OCI-LY7 (cell line): ENCODE results near the gene EIF4E2. TPM values are rescaled to one million over a fixed set of nuclear protein-coding genes. Genes with fewer than 3 reads are reported as not detected.
A peak's percentile ranks its signal among the peaks of the same experiment; 100 is the strongest.

ENCODE experiments used
- BruUV-seq: library from RNA; stranded (reverse); fragments of 400-500 nt; replicated peaks from 2 replicates; lab custom pipeline; 2021; lab: Mats Ljungman, UMichigan
- CTCF ChIA-PET: fragments of 300-600 bp; sonication (Branson Sonifier 250); formaldehyde crosslinking; loops from one replicate; lab custom pipeline; 2022; ENCODE audit warnings: antibody characterized with exemption; ENCODE audit not compliant: unreplicated experiment; lab: Charles Lee
- POLR2A ChIA-PET: fragments of 300-600 bp; sonication (Branson Sonifier 250); formaldehyde crosslinking; loops from one replicate; lab custom pipeline; 2022; ENCODE audit warnings: antibody characterized with exemption; lab: Charles Lee
- DNase-seq: peaks from one replicate; pipeline ENCODE4 v3.0.0-alpha.2; 2015; ENCODE audit warnings: low spot score
- H2AFZ ChIP-seq: fragments of 200-600 bp; sonication (generic), shearing (Covaris generic); 2 replicates; pipeline ENCODE4 v1.6.1; 2014; ENCODE audit warnings: mild to moderate bottlenecking, antibody characterized with exemption, low read length, moderate library complexity
- H3K27ac ChIP-seq: fragments of 200-600 bp; sonication (generic); 2 replicates; pipeline ENCODE4 v1.5.1; 2014; ENCODE audit warnings: mixed run types, low read depth, mild to moderate bottlenecking, moderate library complexity, low read length, inconsistent platforms; ENCODE audit not compliant: poor library complexity, severe bottlenecking
- H3K36me3 ChIP-seq: fragments of 200-600 bp; sonication (generic); 2 replicates; pipeline ENCODE4 v1.6.1; 2014; ENCODE audit warnings: mild to moderate bottlenecking, antibody characterized with exemption, low read length, moderate library complexity, mixed read lengths; ENCODE audit not compliant: insufficient read depth
- H3K4me1 ChIP-seq: fragments of 200-600 bp; sonication (generic); 2 replicates; pipeline ENCODE4 v1.5.1; 2014; ENCODE audit warnings: mild to moderate bottlenecking, low read length; ENCODE audit not compliant: insufficient read depth, poor library complexity, severe bottlenecking
- H3K4me2 ChIP-seq: fragments of 200-600 bp; sonication (generic); 2 replicates; pipeline ENCODE4 v1.6.1; 2014; ENCODE audit warnings: mild to moderate bottlenecking, low read length
- H3K4me3 ChIP-seq: fragments of 200-600 bp; sonication (generic); 2 replicates; pipeline ENCODE4 v1.5.1; 2014; ENCODE audit warnings: mild to moderate bottlenecking, low read depth, low read length; ENCODE audit not compliant: poor library complexity, severe bottlenecking
- H3K79me2 ChIP-seq: fragments of 200-600 bp; sonication (generic); 2 replicates; pipeline ENCODE4 v1.6.1; 2016; ENCODE audit warnings: low read depth, mild to moderate bottlenecking, low read length, moderate library complexity, mixed read lengths; ENCODE audit not compliant: insufficient read depth
- H3K9me2 ChIP-seq: fragments of 200-600 bp; sonication (generic); 2 replicates; pipeline ENCODE4 v1.6.1; 2016; ENCODE audit warnings: mild to moderate bottlenecking, low read length, mixed read lengths; ENCODE audit not compliant: insufficient read depth
- H3K9me3 ChIP-seq: fragments of 200-600 bp; sonication (generic); 2 replicates; pipeline ENCODE4 v1.6.1; 2014; ENCODE audit warnings: mild to moderate bottlenecking, mixed run types, low read length, mixed read lengths
- H4K20me1 ChIP-seq: fragments of 200-600 bp; sonication (generic); 2 replicates; pipeline ENCODE4 v1.6.1; 2014; ENCODE audit warnings: mild to moderate bottlenecking, antibody characterized with exemption, low read length, moderate library complexity, mixed read lengths; ENCODE audit not compliant: insufficient read depth
- CTCF ChIP-seq: fragments of 200-600 bp; sonication (generic); conservative IDR thresholded peaks from 2 replicates; pipeline ENCODE4 v1.5.1; 2014; ENCODE audit warnings: mild to moderate bottlenecking, antibody characterized with exemption, low read length, moderate library complexity, mixed read lengths
- EZH2phosphoT487 ChIP-seq: fragments of 200-600 bp; sonication (generic); IDR thresholded peaks from 2 replicates; pipeline ENCODE4 v1.6.1; 2018; ENCODE audit warnings: low read depth, borderline replicate concordance, mild to moderate bottlenecking, mixed run types, antibody characterized with exemption, low read length, moderate library complexity, mixed read lengths
- intact Hi-C: fragments of 100-400 bp; cut with micrococcal nuclease; formaldehyde crosslinking; loops from one replicate; pipeline ENCODE4 v1.10.0; 2022; ENCODE audit not compliant: unreplicated experiment
- total RNA-seq, 2 experiments: library from RNA; depleted of rRNA in 1 of 2; stranded (reverse); fragments of >200 nt in 1 of 2; shearing (Covaris generic) in 1 of 2; gene quantifications; 2 replicates each; pipeline ENCODE4 v1.2.3, GENCODE V29; 2014 to 2022

The EIF4E2 gene
- total RNA-seq, 2 experiments from 2014 or later = 59.9 to 76.3 TPM

- no peak overlapping the region for H3K4me3 ChIP-seq
- H3K4me1 ChIP-seq = no peaks in the 10 kb centered on the region
- H3K79me2 ChIP-seq = no peaks in the 10 kb centered on the region
- CTCF ChIA-PET = no interaction called here
- TF ChIP-seq EZH2phosphoT487 (no peak), CTCF (no peak)
- DNase-seq = no peak
- H3K9me2 ChIP-seq = no peaks in the 10 kb centered on the region
- no peaks in the 10 kb centered on the region for H4K20me1 ChIP-seq
- no peaks in the 10 kb centered on the region for H3K9me3 ChIP-seq
- no peak overlapping the region for H2AFZ ChIP-seq
- H3K4me2 ChIP-seq = no peak overlapping the region
- intact Hi-C loops = no loop called here
- POLR2A ChIA-PET = interaction anchor here (0.6 to 1.1 kb wide), 4 partner anchors 9 to 68 kb away, joined by 3 to 4 read pairs (median 3); no protein-coding TSS in a partner anchor
- peaks cover 87% of the 10 kb centered on the region for H3K36me3 ChIP-seq
- no TSS peak for BruUV-seq
- H3K27ac ChIP-seq = no peak overlapping the region
Measured at GRCh38 chr2:232563580-232563979, 13.1 kb downstream of the EIF4E2 start.

- BruUV-seq = TSS peak; percentile 10
- Histone ChIP-seq H3K9me3 (no peaks in the 10 kb centered on the region), H4K20me1 (no peaks in the 10 kb centered on the region), H3K4me1 (no peaks in the 10 kb centered on the region), H3K9me2 (no peaks in the 10 kb centered on the region), H3K4me2 (no peak overlapping the region), H3K27ac (no peak overlapping the region), H3K4me3 (no peak overlapping the region), H2AFZ (no peak overlapping the region), H3K36me3 (peaks cover 92% of the 10 kb centered on the region), H3K79me2 (no peaks in the 10 kb centered on the region)
- CTCF ChIA-PET = interaction anchor here (0.6 kb wide), 1 partner anchor 215 kb away, joined by 4 read pairs; no protein-coding TSS in a partner anchor
- POLR2A ChIA-PET = no interaction called here
- intact Hi-C loops = no loop called here
- no peak for DNase-seq
- TF ChIP-seq EZH2phosphoT487 (no peak), CTCF (no peak)
Measured at GRCh38 chr2:232567721-232568120, 17.2 kb downstream of the EIF4E2 start.

- no TSS peak for BruUV-seq
- Histone ChIP-seq H3K36me3 (peaks cover 92% of the 10 kb centered on the region), H3K9me3 (no peaks in the 10 kb centered on the region), H3K27ac (no peak overlapping the region), H3K4me3 (no peak overlapping the region), H3K4me1 (no peaks in the 10 kb centered on the region), H3K79me2 (no peaks in the 10 kb centered on the region), H2AFZ (no peak overlapping the region), H3K4me2 (no peak overlapping the region), H4K20me1 (no peaks in the 10 kb centered on the region), H3K9me2 (no peaks in the 10 kb centered on the region)
- CTCF ChIA-PET = interaction anchor here (0.6 kb wide), 1 partner anchor 215 kb away, joined by 4 read pairs; no protein-coding TSS in a partner anchor
- intact Hi-C loops = no loop called here
- no peak for DNase-seq
- POLR2A ChIA-PET = no interaction called here
- TF ChIP-seq EZH2phosphoT487 (no peak), CTCF (no peak)
Measured at GRCh38 chr2:232568161-232568560, 17.7 kb downstream of the EIF4E2 start.
